Endothelial cell of umbilical vein (primary cell): ENCODE data around the gene NYAP2. TPM values are rescaled to one million over a fixed set of nuclear protein-coding genes. Genes with fewer than 3 reads are reported as not detected.

ENCODE experiments used
- BruUV-seq: library from RNA; stranded (reverse); fragments of 400-500 nt; replicated peaks from 2 replicates; lab custom pipeline; 2021; lab: Mats Ljungman, UMichigan
- CTCF ChIA-PET: fragments of 300-600, 350-600 bp; sonication (Branson Sonifier 250); formaldehyde crosslinking; loops from one replicate; lab custom pipeline; 2021; ENCODE audit warnings: antibody characterized with exemption, inconsistent platforms; lab: Charles Lee
- POLR2A ChIA-PET: fragments of 300-600, 350-600 bp; sonication (Branson Sonifier 250); formaldehyde crosslinking; loops from one replicate; lab custom pipeline; 2021; ENCODE audit warnings: antibody characterized with exemption, inconsistent platforms; lab: Charles Lee
- DNase-seq: peaks from one replicate; pipeline ENCODE4 v3.0.0-alpha.2; 2011; ENCODE audit warnings: low read depth, low spot score
- FAIRE-seq: peaks from 2 replicates; lab custom pipeline; 2011; peaks lifted over from hg19 to GRCh38; lab: Jason Lieb, UNC
- H2AFZ ChIP-seq: 2 replicates; pipeline ENCODE4 v1.6.0; 2012; ENCODE audit warnings: low read depth, low read length, control low read depth, inconsistent platforms
- H3K27ac ChIP-seq: 2 replicates; pipeline ENCODE4 v1.5.1; 2011; ENCODE audit warnings: low read depth, mild to moderate bottlenecking, control low read depth, low read length, moderate library complexity; ENCODE audit not compliant: insufficient read depth
- H3K27me3 ChIP-seq, 2 experiments: 2 replicates each; pipeline versions ENCODE4 v1.6.0 to v1.6.1; 2011; ENCODE audit warnings: low read length in 2 of 2, mixed read lengths in 1 of 2; ENCODE audit not compliant: control insufficient read depth in 2 of 2, insufficient read depth in 2 of 2
- H3K36me3 ChIP-seq, 2 experiments: 2 replicates in 1 of 2; 3 replicates in 1 of 2; pipeline ENCODE4 v1.5.1; 2011; ENCODE audit warnings: low read length in 2 of 2, mild to moderate bottlenecking in 1 of 2, moderate library complexity in 1 of 2; ENCODE audit not compliant: control insufficient read depth in 2 of 2, insufficient read depth in 2 of 2; ENCODE audit errors: extremely low read depth in 1 of 2
- H3K4me1 ChIP-seq: 3 replicates; pipeline ENCODE4 v1.5.1; 2011; ENCODE audit warnings: mild to moderate bottlenecking, low read length; ENCODE audit not compliant: control insufficient read depth, insufficient read depth; ENCODE audit errors: extremely low read depth
- H3K4me2 ChIP-seq: 2 replicates; pipeline ENCODE4 v1.6.1; 2011; ENCODE audit warnings: low read length, control low read depth, mixed read lengths; ENCODE audit not compliant: insufficient read depth
- H3K4me3 ChIP-seq, 3 experiments: fragments of 200-600 bp in 1 of 3; sonication (generic), shearing (Covaris generic) in 1 of 3; replicated peaks in 1 of 3; 2 replicates each; pipeline ENCODE4 v1.5.1; 2011 to 2016; ENCODE audit warnings: control low read depth in 3 of 3, low read length in 3 of 3, mild to moderate bottlenecking in 2 of 3, inconsistent platforms in 1 of 3, low read depth in 1 of 3, moderate library complexity in 1 of 3; ENCODE audit not compliant: insufficient read depth in 1 of 3
- H3K79me2 ChIP-seq: 2 replicates; pipeline ENCODE4 v1.6.0; 2012; ENCODE audit warnings: low read length, inconsistent platforms; ENCODE audit not compliant: control insufficient read depth, insufficient read depth
- H3K9ac ChIP-seq: replicated peaks from 2 replicates; pipeline ENCODE3; 2011; ENCODE audit warnings: low read length, control low read depth; ENCODE audit not compliant: insufficient read depth; ENCODE audit errors: extremely low read depth
- H3K9me1 ChIP-seq: replicated peaks from 3 replicates; pipeline ENCODE4 v1.6.0; 2011; ENCODE audit warnings: mild to moderate bottlenecking, low read length; ENCODE audit not compliant: control insufficient read depth, insufficient read depth; ENCODE audit errors: extremely low read depth
- H3K9me3 ChIP-seq: replicated peaks from 2 replicates; pipeline ENCODE4 v1.5.1; 2012; ENCODE audit warnings: low read length, inconsistent platforms; ENCODE audit not compliant: control insufficient read depth, insufficient read depth
- H4K20me1 ChIP-seq: replicated peaks from 2 replicates; pipeline ENCODE3; 2011; ENCODE audit warnings: mild to moderate bottlenecking, low read length; ENCODE audit not compliant: control insufficient read depth, insufficient read depth; ENCODE audit errors: extremely low read depth
- CTCF ChIP-seq, 2 donors: IDR thresholded peaks; 1 replicate in 1 of 2; 2 replicates in 1 of 2; pipeline ENCODE4 v1.5.1; 2011; ENCODE audit warnings: low read length in 2 of 2, mild to moderate bottlenecking in 2 of 2, moderate library complexity in 2 of 2, control low read depth in 1 of 2, inconsistent platforms in 1 of 2, low read depth in 1 of 2; ENCODE audit not compliant: insufficient read depth in 1 of 2; ENCODE audit errors: extremely low read depth in 1 of 2
- EZH2 ChIP-seq: IDR thresholded peaks from 2 replicates; pipeline ENCODE4 v1.6.1; 2012; ENCODE audit warnings: borderline replicate concordance, low read depth, mild to moderate bottlenecking, moderate library complexity, low read length, inconsistent platforms; ENCODE audit not compliant: severe bottlenecking
- FOS ChIP-seq: IDR thresholded peaks from 2 replicates; pipeline ENCODE4 v1.6.1; 2011; ENCODE audit warnings: mild to moderate bottlenecking, low read length, moderate library complexity, borderline replicate concordance; ENCODE audit not compliant: insufficient read depth
- GATA2 ChIP-seq: IDR thresholded peaks from 2 replicates; pipeline ENCODE4 v1.7.0; 2011; ENCODE audit warnings: low read depth, mild to moderate bottlenecking, moderate library complexity, mixed read lengths, low read length; ENCODE audit not compliant: insufficient read length, insufficient read depth
- JUN ChIP-seq: IDR thresholded peaks from 2 replicates; pipeline ENCODE4 v1.6.1; 2011; ENCODE audit warnings: borderline replicate concordance, low read depth; ENCODE audit not compliant: insufficient read length, insufficient read depth
- MYC ChIP-seq: IDR thresholded peaks from one replicate; pipeline ENCODE4 v1.6.1; 2011; ENCODE audit warnings: mild to moderate bottlenecking, low read depth, low read length
- POLR2A ChIP-seq: IDR thresholded peaks from 2 replicates; pipeline ENCODE4 v1.6.1; 2012; ENCODE audit warnings: low read depth, mild to moderate bottlenecking, control low read depth, low read length
- POLR2AphosphoS5 ChIP-seq: IDR thresholded peaks from 2 replicates; pipeline ENCODE4 v1.6.1; 2012; ENCODE audit warnings: low read depth, mild to moderate bottlenecking, control low read depth, low read length, moderate library complexity; ENCODE audit not compliant: insufficient read depth
- dilution Hi-C: fragments of 300-500 bp; cut with MboI; formaldehyde crosslinking; loops from one replicate; pipeline ENCODE4 v1.15.0; 2019; ENCODE audit warnings: low sequenced_read_pairs; ENCODE audit not compliant: extremely low pct_ligation_motif_present
- intact Hi-C: fragments of 100-400 bp; cut with micrococcal nuclease; formaldehyde crosslinking; loops from one replicate; pipeline ENCODE4 v1.10.0; 2022
- polyA plus RNA-seq, 4 experiments: library from polyadenylated mRNA; depleted of rRNA in 3 of 4; stranded (reverse) in 3 of 4; unstranded in 1 of 4; fragments of >200 nt; gene quantifications; 2 replicates each; pipeline versions ENCODE4 v1.2.1 to v1.2.3, GENCODE V29; 2011 to 2012; ENCODE audit warnings: missing spikeins in 1 of 4
- total RNA-seq: library from RNA; stranded (reverse); gene quantifications from 2 replicates; pipeline ENCODE4 v1.2.3, GENCODE V29; 2021
- TF ChIP-seq, protein P1 (sequence below): IDR thresholded peaks from 2 replicates; pipeline ENCODE4 v1.6.1; 2011; ENCODE audit not compliant: insufficient read depth, insufficient read length

The NYAP2 gene
- total and polyA plus RNA-seq, 2 donors (not counting 3 experiments of a cell fraction or from before 2014, with no cell fraction given), result not detected

- H3K36me3 ChIP-seq, result no peaks in the 10 kb centered on the region
- POLR2A ChIA-PET, result no interaction called here
- dilution Hi-C loops (no loop called here), intact Hi-C loops (no loop called here)
- H2AFZ ChIP-seq, result no peak overlapping the region
- H4K20me1 ChIP-seq, result no peaks in the 10 kb centered on the region
- no peak overlapping the region for H3K27ac ChIP-seq
- H3K4me2 ChIP-seq, result no peak overlapping the region
- no peaks in the 10 kb centered on the region for H3K9me3 ChIP-seq
- no peak overlapping the region for H3K4me3 ChIP-seq
- no peak for DNase-seq
- FAIRE-seq, result no peak
- H3K9me1 ChIP-seq, result no peaks in the 10 kb centered on the region
- no peaks in the 10 kb centered on the region for H3K27me3 ChIP-seq
- TF ChIP-seq CTCF (IDR thresholded peaks at IDR 0.05; ENCODE audit: extremely low read depth in 1 of 2, insufficient read depth in 1 of 2, low read depth in 1 of 2, low read length in 2 of 2) (no peak), GATA2 (no peak), POLR2A (no peak)
- no peaks in the 10 kb centered on the region for H3K79me2 ChIP-seq
- no TSS peak for BruUV-seq
- CTCF ChIA-PET, result no interaction called here
- no peaks in the 10 kb centered on the region for H3K4me1 ChIP-seq
- no peak overlapping the region for H3K9ac ChIP-seq
Observed at GRCh38 chr2:225458431-225459117, 59.1 kb downstream of the NYAP2 start.

DNA sequence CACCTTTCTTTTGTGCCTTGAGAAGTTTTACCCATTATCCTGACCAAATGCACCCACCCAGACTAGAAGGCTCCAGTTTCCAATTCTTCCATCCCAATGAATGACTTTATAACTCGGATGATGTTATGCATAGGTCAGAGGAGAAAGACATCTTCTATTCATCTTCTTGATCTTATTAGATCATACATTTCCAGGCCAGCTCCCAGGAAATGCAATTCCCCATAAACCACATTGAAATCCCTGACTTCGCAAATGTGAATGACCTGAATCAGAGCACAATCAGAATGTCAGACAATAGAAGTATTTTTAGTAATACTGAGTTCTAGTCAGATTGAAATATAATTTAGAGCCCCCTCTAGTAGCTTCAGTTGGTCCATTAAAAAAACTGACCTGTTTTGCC, 62.9 kb downstream of the NYAP2 start:
- dilution Hi-C loops, result no loop called here
- no TSS peak for BruUV-seq
- POLR2A ChIA-PET, result no interaction called here
- DNase-seq, result no peak
- Histone ChIP-seq H3K27me3 (no peaks in the 10 kb centered on the region), H3K79me2 (no peaks in the 10 kb centered on the region), H3K4me3 (no peak overlapping the region), H3K27ac (no peak overlapping the region), H2AFZ (no peak overlapping the region), H4K20me1 (no peaks in the 10 kb centered on the region), H3K9me3 (no peaks in the 10 kb centered on the region), H3K9ac (no peak overlapping the region), H3K4me1 (no peaks in the 10 kb centered on the region), H3K9me1 (no peaks in the 10 kb centered on the region), H3K36me3 (no peaks in the 10 kb centered on the region), H3K4me2 (no peak overlapping the region)
- CTCF ChIA-PET, result no interaction called here
- no peak for TF ChIP-seq EZH2
- no peak for TF ChIP-seq POLR2A
- TF ChIP-seq, protein P1, sequence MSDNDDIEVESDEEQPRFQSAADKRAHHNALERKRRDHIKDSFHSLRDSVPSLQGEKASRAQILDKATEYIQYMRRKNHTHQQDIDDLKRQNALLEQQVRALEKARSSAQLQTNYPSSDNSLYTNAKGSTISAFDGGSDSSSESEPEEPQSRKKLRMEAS, result no peak
- no peak for TF ChIP-seq FOS
- TF ChIP-seq GATA2, result no peak
- no peak for TF ChIP-seq MYC
- no peak for TF ChIP-seq CTCF (IDR thresholded peaks at IDR 0.05; ENCODE audit: extremely low read depth in 1 of 2, insufficient read depth in 1 of 2, low read depth in 1 of 2, low read length in 2 of 2)
- TF ChIP-seq JUN, result no peak
- no peak for TF ChIP-seq POLR2AphosphoS5
- intact Hi-C loops, result no loop called here
- no peak for FAIRE-seq
